ENCODE measurements around the gene DLST.

The DLST gene

GRCh38 chr14:74907744-74908143 is 26.0 kb downstream of the DLST start:
- H3K4me3 ChIP-seq (ENCODE audit: insufficient read depth, low read depth, low read length, poor library complexity, severe bottlenecking): no peak overlapping the region
- no peaks in the 10 kb centered on the region for H3K9me3 ChIP-seq (ENCODE audit: control insufficient read depth, low read length)
- H3K27ac ChIP-seq (ENCODE audit: insufficient read depth, low read length, poor library complexity, severe bottlenecking): no peak overlapping the region
- H3K36me3 ChIP-seq (ENCODE audit: control insufficient read depth, insufficient read depth, low read length): peaks cover 19% of the 10 kb centered on the region
- DNase-seq: no peak
- no peaks in the 10 kb centered on the region for H3K4me1 ChIP-seq (ENCODE audit: control insufficient read depth, insufficient read depth, low read length, poor library complexity, severe bottlenecking)
- H3K27me3 ChIP-seq (replicated peaks; ENCODE audit: control insufficient read depth, insufficient read depth, low read length, poor library complexity, severe bottlenecking): no peaks in the 10 kb centered on the region

GRCh38 chr14:74908861-74909341 is 27.2 kb downstream of the DLST start:
- H3K27me3 ChIP-seq (replicated peaks; ENCODE audit: control insufficient read depth, insufficient read depth, low read length, poor library complexity, severe bottlenecking): no peaks in the 10 kb centered on the region
- H3K36me3 ChIP-seq (ENCODE audit: control insufficient read depth, insufficient read depth, low read length): peaks cover 10% of the 10 kb centered on the region
- DNase-seq: no peak
- H3K9me3 ChIP-seq (ENCODE audit: control insufficient read depth, low read length): no peaks in the 10 kb centered on the region
- H3K4me3 ChIP-seq (ENCODE audit: insufficient read depth, low read depth, low read length, poor library complexity, severe bottlenecking): no peak overlapping the region
- no peak overlapping the region for H3K27ac ChIP-seq (ENCODE audit: insufficient read depth, low read length, poor library complexity, severe bottlenecking)
- no peaks in the 10 kb centered on the region for H3K4me1 ChIP-seq (ENCODE audit: control insufficient read depth, insufficient read depth, low read length, poor library complexity, severe bottlenecking)

- no peak overlapping the region for H3K4me3 ChIP-seq (ENCODE audit: insufficient read depth, low read depth, low read length, poor library complexity, severe bottlenecking)
- H3K4me1 ChIP-seq (ENCODE audit: control insufficient read depth, insufficient read depth, low read length, poor library complexity, severe bottlenecking): no peaks in the 10 kb centered on the region
- DNase-seq: no peak
- H3K27me3 ChIP-seq (replicated peaks; ENCODE audit: control insufficient read depth, insufficient read depth, low read length, poor library complexity, severe bottlenecking): no peaks in the 10 kb centered on the region
- no peak overlapping the region for H3K27ac ChIP-seq (ENCODE audit: insufficient read depth, low read length, poor library complexity, severe bottlenecking)
- no peaks in the 10 kb centered on the region for H3K9me3 ChIP-seq (ENCODE audit: control insufficient read depth, low read length)
- peaks cover 7% of the 10 kb centered on the region for H3K36me3 ChIP-seq (ENCODE audit: control insufficient read depth, insufficient read depth, low read length)
These were observed 27.8 kb downstream of the DLST start for GRCh38 chr14:74909501-74909900.

GRCh38 chr14:74909911-74910310 is 28.2 kb downstream of the DLST start:
- Histone ChIP-seq H3K27ac (ENCODE audit: insufficient read depth, low read length, poor library complexity, severe bottlenecking) (no peak overlapping the region), H3K27me3 (replicated peaks; ENCODE audit: control insufficient read depth, insufficient read depth, low read length, poor library complexity, severe bottlenecking) (no peaks in the 10 kb centered on the region), H3K4me1 (ENCODE audit: control insufficient read depth, insufficient read depth, low read length, poor library complexity, severe bottlenecking) (no peaks in the 10 kb centered on the region), H3K36me3 (ENCODE audit: control insufficient read depth, insufficient read depth, low read length) (peaks cover 7% of the 10 kb centered on the region), H3K4me3 (ENCODE audit: insufficient read depth, low read depth, low read length, poor library complexity, severe bottlenecking) (no peak overlapping the region), H3K9me3 (ENCODE audit: control insufficient read depth, low read length) (no peaks in the 10 kb centered on the region)
- no peak for DNase-seq

GRCh38 chr14:74910556-74910955 is 28.8 kb downstream of the DLST start:
- Histone ChIP-seq H3K36me3 (ENCODE audit: control insufficient read depth, insufficient read depth, low read length) (peaks cover 7% of the 10 kb centered on the region), H3K4me1 (ENCODE audit: control insufficient read depth, insufficient read depth, low read length, poor library complexity, severe bottlenecking) (no peaks in the 10 kb centered on the region), H3K27me3 (replicated peaks; ENCODE audit: control insufficient read depth, insufficient read depth, low read length, poor library complexity, severe bottlenecking) (no peaks in the 10 kb centered on the region), H3K27ac (ENCODE audit: insufficient read depth, low read length, poor library complexity, severe bottlenecking) (no peak overlapping the region), H3K9me3 (ENCODE audit: control insufficient read depth, low read length) (no peaks in the 10 kb centered on the region), H3K4me3 (ENCODE audit: insufficient read depth, low read depth, low read length, poor library complexity, severe bottlenecking) (no peak overlapping the region)
- DNase-seq: no peak

GRCh38 chr14:74911221-74911620 is 29.5 kb downstream of the DLST start:
- H3K9me3 ChIP-seq (ENCODE audit: control insufficient read depth, low read length): no peaks in the 10 kb centered on the region
- no peaks in the 10 kb centered on the region for H3K4me1 ChIP-seq (ENCODE audit: control insufficient read depth, insufficient read depth, low read length, poor library complexity, severe bottlenecking)
- no peaks in the 10 kb centered on the region for H3K27me3 ChIP-seq (replicated peaks; ENCODE audit: control insufficient read depth, insufficient read depth, low read length, poor library complexity, severe bottlenecking)
- no peak overlapping the region for H3K27ac ChIP-seq (ENCODE audit: insufficient read depth, low read length, poor library complexity, severe bottlenecking)
- DNase-seq: no peak
- H3K36me3 ChIP-seq (ENCODE audit: control insufficient read depth, insufficient read depth, low read length): peaks cover 7% of the 10 kb centered on the region
- no peak overlapping the region for H3K4me3 ChIP-seq (ENCODE audit: insufficient read depth, low read depth, low read length, poor library complexity, severe bottlenecking)

- H3K27ac ChIP-seq (ENCODE audit: insufficient read depth, low read length, poor library complexity, severe bottlenecking): no peak overlapping the region
- no peak for DNase-seq
- H3K27me3 ChIP-seq (replicated peaks; ENCODE audit: control insufficient read depth, insufficient read depth, low read length, poor library complexity, severe bottlenecking): no peaks in the 10 kb centered on the region
- H3K36me3 ChIP-seq (ENCODE audit: control insufficient read depth, insufficient read depth, low read length): peaks cover 5% of the 10 kb centered on the region
- H3K9me3 ChIP-seq (ENCODE audit: control insufficient read depth, low read length): no peaks in the 10 kb centered on the region
- no peaks in the 10 kb centered on the region for H3K4me1 ChIP-seq (ENCODE audit: control insufficient read depth, insufficient read depth, low read length, poor library complexity, severe bottlenecking)
- no peak overlapping the region for H3K4me3 ChIP-seq (ENCODE audit: insufficient read depth, low read depth, low read length, poor library complexity, severe bottlenecking)
These were observed 30.0 kb downstream of the DLST start for GRCh38 chr14:74911704-74912103.

GRCh38 chr14:74912111-74912510 is 30.4 kb downstream of the DLST start:
- H3K4me3 ChIP-seq (ENCODE audit: insufficient read depth, low read depth, low read length, poor library complexity, severe bottlenecking): no peak overlapping the region
- H3K27ac ChIP-seq (ENCODE audit: insufficient read depth, low read length, poor library complexity, severe bottlenecking): no peak overlapping the region
- no peaks in the 10 kb centered on the region for H3K9me3 ChIP-seq (ENCODE audit: control insufficient read depth, low read length)
- peaks cover under 1% of the 10 kb centered on the region for H3K36me3 ChIP-seq (ENCODE audit: control insufficient read depth, insufficient read depth, low read length)
- H3K27me3 ChIP-seq (replicated peaks; ENCODE audit: control insufficient read depth, insufficient read depth, low read length, poor library complexity, severe bottlenecking): no peaks in the 10 kb centered on the region
- H3K4me1 ChIP-seq (ENCODE audit: control insufficient read depth, insufficient read depth, low read length, poor library complexity, severe bottlenecking): no peaks in the 10 kb centered on the region
- no peak for DNase-seq

- Histone ChIP-seq H3K27me3 (replicated peaks; ENCODE audit: control insufficient read depth, insufficient read depth, low read length, poor library complexity, severe bottlenecking) (no peaks in the 10 kb centered on the region), H3K27ac (ENCODE audit: insufficient read depth, low read length, poor library complexity, severe bottlenecking) (no peak overlapping the region), H3K9me3 (ENCODE audit: control insufficient read depth, low read length) (no peaks in the 10 kb centered on the region), H3K4me1 (ENCODE audit: control insufficient read depth, insufficient read depth, low read length, poor library complexity, severe bottlenecking) (no peaks in the 10 kb centered on the region), H3K36me3 (ENCODE audit: control insufficient read depth, insufficient read depth, low read length) (no peaks in the 10 kb centered on the region), H3K4me3 (ENCODE audit: insufficient read depth, low read depth, low read length, poor library complexity, severe bottlenecking) (no peak overlapping the region)
- DNase-seq: no peak
These were observed 31.1 kb downstream of the DLST start for GRCh38 chr14:74912801-74913200.

GRCh38 chr14:74913393-74913910 is 31.7 kb downstream of the DLST start:
- H3K36me3 ChIP-seq (ENCODE audit: control insufficient read depth, insufficient read depth, low read length): no peaks in the 10 kb centered on the region
- no peaks in the 10 kb centered on the region for H3K9me3 ChIP-seq (ENCODE audit: control insufficient read depth, low read length)
- DNase-seq: no peak
- no peak overlapping the region for H3K27ac ChIP-seq (ENCODE audit: insufficient read depth, low read length, poor library complexity, severe bottlenecking)
- H3K27me3 ChIP-seq (replicated peaks; ENCODE audit: control insufficient read depth, insufficient read depth, low read length, poor library complexity, severe bottlenecking): no peaks in the 10 kb centered on the region
- no peak overlapping the region for H3K4me3 ChIP-seq (ENCODE audit: insufficient read depth, low read depth, low read length, poor library complexity, severe bottlenecking)
- H3K4me1 ChIP-seq (ENCODE audit: control insufficient read depth, insufficient read depth, low read length, poor library complexity, severe bottlenecking): no peaks in the 10 kb centered on the region
